GM15510 (cell line): ENCODE measurements around the gene SH3TC1.

Experiments
- POLR2A ChIP-seq: IDR thresholded peaks from 3 replicates; pipeline ENCODE4 v1.6.1; 2011; ENCODE audit warnings: borderline replicate concordance; ENCODE audit not compliant: insufficient read length; ENCODE audit errors: extremely low read depth

The SH3TC1 gene

DNA sequence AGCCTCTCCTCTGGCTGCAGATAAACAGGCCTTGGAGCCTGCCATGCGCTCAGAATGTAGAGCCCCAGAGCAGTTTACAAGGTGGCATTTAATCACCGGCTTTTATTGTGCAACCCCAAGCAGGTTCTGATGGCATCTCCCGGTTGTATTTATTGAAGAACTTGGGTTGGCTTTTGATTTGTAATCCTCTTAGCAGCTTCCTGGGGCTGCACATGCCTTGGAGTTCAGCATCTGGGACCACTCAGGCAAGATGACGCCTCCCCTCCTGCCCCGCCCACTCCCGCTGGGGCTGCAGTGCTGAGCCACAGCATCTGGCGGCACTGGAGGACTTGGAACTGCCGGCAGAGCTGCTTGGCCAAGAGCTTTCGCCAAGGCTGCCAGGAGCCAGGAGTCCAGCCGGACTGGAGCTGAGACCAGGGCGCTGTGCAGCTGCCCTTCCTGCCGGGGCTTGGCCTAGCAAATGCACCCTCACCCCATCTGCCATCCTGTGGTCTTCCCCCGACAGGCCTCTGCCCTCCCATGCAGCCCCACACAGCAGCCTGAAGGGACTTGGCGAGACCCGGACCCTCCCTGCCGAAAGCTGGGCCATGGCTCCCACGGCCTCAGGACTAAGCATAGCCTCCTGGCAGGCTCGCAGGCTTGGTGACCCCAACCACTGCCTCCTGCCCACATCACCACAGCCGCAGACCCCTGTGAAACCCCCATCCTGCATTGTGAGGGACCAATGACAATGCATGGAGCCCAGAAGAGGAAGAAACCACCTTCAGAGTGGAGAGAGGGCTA is 75.9 kb downstream of the SH3TC1 start:
- TF ChIP-seq POLR2A, result no peak

DNA sequence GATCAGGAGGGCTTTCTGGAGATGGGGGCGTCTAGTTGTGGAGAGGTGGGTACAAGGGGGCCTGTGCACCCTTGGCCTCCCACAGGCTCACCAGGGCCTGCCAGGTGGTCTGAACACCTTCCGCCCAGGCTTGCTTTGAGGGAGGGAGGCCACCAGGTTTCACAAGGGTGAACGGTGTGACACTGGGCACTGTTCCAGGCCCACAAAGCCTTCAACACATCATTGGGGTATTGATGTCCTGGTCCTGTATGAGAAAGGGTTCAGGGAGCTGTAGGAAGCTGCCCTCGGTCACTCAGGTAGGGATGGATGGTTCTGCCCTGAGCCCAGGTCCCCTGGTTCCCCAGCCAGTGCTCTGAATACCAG is 76.4 kb downstream of the SH3TC1 start:
- TF ChIP-seq POLR2A, result no peak

DNA sequence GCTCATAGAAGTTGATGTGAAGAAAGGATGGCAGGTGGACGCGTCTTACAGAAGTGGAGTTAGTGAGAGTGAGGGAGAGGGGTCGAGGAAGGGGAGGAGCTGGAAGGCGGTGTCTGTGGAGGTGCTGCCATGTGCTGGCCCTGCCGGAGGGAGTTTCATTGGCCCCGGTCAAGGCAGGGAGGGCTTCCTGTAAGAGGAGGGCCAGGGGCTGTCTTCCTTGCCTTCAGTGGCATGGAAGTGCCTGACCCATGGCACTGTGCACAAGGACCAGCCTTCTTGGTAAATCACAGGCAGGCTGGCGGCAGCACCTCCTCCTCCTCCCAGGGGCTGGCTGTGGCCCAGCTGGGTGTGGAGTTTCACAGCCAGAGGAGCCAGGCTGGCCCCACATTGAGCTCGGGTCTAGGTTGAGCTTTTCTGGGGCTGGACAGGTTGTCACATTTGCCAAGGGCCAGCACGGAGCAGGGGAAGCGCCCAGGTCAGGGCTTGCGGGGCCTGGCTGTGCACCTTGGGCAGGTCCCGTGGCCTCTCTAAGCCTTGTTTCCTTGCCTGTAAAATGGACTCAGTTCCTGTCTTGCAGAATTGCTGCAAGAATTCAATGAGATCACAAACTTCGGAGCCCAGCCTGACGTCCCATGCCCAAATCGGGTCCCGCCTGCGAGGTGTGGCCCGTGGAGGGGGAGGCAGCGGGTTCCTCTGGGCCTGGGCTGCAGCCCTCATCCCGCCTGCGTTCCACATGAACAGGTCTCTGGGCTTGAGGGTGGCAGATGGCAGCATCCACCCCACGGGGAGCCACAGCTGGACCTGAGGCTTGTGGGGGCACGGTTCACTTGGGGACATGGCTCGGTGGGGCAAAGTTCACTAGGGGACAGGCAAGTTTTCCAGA is 77.5 kb downstream of the SH3TC1 start:
- no peak for TF ChIP-seq POLR2A

DNA sequence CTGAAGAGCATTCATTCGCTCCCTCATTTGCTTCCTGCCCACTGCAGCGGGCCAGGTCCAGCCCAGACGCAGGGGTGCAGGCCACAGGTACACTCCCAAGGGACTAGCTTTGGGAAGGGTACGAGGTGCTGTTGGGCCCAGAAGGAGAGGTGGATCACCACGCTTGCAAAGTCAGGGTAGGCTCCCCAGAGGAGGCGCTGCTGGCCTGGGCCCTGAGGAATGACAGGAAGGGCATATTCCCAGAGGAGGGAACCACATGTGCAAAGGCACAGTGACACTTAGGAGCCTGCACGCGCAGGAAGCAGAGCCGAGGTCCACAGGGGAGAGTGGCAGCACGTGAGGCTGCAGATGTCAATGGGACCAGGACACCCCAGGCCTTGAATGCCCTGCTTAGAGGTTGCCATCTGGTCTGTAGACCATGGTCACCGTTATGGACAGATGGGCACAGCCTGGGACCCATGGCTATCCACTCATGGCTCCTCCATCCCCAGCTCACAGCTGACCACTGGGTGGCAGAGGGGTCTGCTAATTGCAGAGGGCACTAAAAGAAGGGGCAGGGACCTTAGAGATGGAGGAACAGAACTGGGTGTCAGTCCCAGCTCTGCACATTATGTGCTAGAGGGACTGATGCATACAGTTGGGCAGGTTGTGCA is 78.4 kb downstream of the SH3TC1 start:
- TF ChIP-seq POLR2A, result no peak

DNA sequence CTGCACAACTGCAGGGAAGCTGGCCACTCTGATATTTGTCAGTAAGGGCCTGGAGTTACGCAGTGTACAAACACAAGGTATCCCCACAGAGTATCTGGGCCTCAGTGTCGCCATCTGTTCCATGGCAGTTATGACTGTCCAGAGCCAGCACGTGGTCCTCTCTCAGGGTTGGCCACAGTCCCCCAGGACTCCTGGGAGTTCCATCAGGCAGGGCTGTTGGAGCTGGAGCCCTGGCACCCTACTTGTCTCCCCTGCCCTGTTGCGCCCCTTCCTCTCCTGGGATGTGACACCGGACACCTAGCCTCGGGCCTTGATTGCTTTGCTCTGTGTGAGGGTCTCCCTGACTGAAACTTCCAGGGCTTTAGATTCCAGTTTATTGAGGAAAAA is 78.9 kb downstream of the SH3TC1 start:
- TF ChIP-seq POLR2A, result no peak

DNA sequence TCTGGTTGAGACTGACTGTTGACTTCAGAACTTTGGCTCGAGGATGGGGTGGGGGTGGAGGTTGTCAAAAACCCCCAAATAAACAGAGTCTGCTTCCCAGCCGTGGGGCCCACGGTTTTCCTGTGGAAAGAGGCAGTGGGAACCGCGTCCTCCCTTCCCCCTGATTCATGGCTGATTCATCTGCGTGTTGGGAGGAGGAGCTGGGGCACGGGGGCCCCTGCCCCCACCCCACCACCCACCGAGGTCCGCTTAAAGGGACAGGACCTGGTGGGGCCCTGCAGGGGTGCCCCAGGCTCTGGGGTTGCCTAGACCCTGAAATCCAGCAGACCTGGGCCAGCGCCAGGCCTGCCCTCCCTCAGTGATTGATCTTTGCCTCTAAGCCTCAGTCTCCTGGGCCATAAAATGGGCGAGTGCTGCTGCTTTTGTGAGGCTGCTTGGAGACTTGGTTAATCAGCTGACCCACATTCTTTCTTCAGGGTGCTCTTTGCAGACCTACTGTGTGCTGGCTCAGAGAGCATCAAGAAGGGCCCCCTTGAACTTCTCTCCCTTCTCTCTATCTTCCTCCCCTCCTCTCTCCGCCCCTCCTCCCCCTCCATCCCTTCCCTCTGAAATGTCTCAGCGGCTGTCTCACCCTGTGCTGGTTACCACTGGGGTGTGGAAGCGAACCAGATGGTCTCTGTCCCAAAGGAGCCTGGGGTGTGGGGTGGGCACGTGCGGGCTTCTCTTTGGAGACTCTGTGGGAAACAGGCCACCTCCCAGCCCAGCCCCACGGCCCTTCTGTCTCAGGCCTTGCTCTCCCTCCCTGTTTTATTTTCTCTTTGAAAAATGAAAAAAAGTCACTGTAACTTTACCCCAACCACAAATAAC is 79.6 kb downstream of the SH3TC1 start:
- no peak for TF ChIP-seq POLR2A

DNA sequence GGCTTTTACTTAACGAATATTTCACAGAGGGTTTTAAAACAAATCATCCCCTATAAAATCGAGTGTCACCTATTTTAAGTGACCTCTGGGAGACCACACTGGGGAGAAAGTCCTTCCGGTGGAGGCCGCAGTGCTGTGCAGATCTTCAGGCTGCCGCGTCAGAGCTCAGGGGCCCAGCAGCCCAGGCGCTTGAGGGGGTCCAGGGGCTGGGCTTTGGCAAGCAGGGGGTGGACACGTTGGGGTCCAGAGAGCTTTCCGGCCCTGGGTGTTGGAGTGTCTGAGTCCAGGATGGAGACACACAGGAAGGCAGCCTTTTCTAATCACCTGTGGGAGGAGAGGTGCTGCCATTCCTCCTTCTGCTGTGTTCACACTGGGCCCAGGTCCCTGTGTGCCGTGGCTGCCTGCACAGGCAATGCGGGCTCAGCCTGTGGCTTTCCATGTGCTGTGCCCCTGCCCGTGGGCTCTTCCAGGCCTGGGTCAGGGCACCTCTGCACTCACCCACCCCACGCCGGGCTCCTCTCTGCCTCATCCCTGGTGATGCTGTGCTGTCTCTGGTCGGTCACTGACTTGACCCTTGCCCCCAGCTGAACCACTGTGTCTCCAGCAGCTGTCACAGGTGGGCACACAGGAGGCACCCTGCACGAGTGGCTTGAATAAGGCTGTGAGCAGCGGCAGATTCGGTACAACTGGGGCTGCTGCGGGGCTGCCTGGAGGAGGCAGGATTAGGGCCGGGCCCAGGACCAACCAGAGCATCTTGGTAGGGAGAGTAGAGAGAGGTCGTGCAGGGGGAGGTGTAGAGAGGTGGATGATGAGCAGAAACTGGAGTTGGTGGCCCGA is 80.4 kb downstream of the SH3TC1 start:
- no peak for TF ChIP-seq POLR2A

DNA sequence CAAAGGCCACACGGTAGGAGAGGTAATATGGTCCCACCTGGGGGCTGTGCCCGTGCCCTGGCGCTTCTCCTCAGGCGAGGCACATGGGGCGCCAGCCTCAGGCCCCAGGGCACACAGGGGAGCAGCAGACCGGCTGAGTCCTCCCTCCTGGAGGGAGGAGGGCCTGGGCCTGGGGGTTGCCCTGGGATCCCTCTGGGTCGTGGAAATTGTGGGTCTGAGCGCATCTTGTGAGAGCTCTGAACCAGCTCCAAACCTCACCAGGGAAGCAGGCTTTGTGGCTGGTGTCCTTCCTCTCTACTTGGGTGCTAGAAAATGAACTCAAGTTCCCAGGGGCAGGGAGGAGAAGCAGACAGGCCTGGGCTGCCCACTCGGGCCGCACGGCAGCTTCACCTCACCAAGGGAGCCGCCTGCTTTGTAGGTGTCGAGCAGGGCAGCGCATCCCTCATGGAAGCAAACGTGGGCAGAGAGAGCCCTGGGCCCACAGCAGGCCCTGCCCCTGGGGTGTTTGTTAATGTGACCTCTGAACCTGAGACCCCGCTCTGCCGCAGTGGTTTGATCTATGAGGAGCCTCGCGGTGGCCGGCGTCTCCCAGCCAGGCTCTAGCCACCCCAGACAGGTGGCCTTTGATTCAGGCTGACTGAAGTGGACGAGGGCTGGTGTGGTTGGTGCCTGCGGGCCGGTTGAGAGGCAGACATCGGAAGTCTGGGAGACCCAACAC is 81.2 kb downstream of the SH3TC1 start:
- no peak for TF ChIP-seq POLR2A

DNA sequence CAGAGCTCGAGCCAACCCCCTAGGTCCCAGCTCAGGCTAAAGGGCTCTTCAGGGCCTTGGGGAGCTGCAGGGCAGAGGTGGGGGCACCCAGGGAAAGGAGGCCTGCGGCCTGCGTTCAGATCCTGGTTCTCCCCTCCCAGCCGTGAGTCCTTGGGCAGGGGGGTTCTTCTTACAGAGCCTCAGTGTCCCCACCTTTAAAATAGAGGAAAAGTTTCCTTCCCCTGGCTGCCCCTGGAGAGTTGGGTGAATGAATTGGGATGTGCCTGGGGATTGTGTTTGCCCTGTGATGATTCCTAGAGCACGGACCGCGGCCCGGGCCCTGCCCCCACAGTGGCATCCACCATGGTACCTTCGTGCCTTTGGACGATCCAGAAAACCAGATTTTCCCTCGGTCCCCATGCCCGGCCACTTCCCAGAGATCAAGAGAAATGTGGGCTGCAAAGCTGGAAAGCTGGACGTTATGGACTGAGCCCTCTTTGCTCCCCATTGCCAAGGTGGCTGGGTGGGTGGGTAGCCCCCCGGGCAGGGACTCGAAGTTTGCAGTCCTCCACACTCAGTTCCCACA is 81.9 kb downstream of the SH3TC1 start:
- no peak for TF ChIP-seq POLR2A

DNA sequence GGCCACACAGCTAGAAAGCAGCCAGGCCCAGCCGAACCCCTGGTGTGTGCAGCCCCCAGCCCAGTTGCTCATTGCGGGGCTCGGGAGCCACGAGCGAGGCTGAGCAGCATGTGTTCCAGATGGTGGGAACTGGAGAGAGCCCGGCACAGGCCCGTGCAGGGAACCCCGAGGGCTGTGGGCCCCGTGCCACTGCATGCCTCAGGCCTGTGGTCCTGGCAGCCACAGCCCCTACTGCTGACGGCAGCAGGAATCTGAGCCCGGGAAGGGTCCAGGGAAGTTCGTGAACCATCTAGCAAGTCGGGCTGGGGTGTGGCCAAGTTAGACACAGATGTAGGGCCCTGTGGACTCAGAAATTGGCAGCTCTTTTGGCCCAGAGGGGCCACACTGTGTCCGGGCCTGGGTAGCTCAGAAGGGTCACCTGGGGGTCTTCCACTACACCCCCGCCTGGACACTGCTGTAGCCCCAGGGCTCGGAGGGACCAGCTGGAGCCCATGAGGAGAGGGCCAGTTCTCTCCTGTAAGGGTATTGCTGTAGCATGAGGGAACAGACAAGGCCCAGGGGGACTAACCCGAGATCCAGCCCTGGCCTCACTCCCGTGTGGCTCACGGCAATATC is 82.5 kb downstream of the SH3TC1 start:
- TF ChIP-seq POLR2A, result no peak

DNA sequence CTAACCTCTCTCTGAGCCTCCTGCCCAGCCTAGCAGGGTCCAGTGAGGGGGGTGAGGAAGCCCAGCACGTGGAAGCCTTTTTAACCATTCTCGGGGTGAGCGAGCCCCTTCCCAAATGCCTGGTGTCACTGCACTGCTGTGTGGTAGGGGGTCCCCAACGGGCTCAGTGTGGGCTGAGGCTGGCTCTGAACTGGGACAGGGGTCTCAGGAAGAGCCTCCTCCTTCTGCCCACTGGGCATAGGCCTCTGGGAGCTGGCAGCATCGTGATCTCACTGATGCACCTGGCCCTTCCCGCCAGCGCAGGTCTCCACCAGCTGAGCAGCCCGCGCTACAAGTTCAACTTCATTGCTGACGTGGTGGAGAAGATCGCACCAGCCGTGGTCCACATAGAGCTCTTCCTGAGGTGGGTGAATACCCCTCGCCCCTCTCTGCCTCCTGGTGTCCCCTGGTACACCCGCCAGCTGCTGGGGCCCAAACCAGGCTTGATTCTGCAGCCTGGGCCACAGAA is 83.1 kb downstream of the SH3TC1 start:
- TF ChIP-seq POLR2A, result no peak

DNA sequence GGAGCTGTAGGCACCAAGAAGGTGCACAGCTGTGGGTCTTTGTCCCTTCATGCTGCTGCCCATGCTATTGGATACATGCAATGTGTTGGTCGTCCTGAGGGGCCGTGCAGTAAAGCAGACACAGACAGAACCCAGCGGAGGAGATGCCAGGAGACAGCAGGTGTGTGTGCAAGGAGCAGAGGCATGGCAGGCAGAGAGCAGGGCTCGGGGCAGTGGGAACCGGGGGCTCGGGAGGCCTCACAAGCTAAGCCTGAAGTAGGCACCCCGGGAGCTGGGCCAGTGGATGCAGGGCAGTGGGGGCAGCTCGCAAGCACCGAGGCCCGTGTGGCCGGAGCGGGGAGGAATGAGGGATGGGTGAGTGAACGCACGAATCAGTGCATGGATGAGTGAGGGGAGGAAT is 83.7 kb downstream of the SH3TC1 start:
- TF ChIP-seq POLR2A, result no peak
